Activated naive CD4-positive, alpha-beta T cell (primary cell): ENCODE measurements around the gene CHST12.

ENCODE experiments used
- DNase-seq, 4 experiments: peaks; one replicate each; lab custom pipeline; 2025; lab: John Stamatoyannopoulos, UW

Gene CHST12

DNA sequence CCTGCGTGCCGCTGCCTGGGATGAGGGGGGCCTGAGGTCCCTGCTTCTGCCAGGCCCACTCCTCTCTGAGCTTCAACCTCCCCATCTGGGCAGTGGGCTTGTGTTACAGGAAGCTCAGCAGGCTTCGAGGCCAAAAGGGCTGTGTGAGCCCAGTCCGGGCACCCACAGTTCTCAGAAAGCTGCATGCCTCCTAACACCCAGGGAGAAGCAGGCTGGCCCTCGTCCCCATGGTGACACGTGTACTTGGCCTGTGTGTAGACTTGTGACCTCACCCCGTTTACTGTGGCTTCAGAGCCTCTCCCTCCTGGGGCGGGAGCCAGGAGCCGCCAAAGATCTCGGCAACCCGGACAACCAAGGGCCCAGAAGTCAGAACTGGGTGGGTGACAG lies 75.0 kb downstream of the CHST12 start:
- DNase-seq = no peak

DNA sequence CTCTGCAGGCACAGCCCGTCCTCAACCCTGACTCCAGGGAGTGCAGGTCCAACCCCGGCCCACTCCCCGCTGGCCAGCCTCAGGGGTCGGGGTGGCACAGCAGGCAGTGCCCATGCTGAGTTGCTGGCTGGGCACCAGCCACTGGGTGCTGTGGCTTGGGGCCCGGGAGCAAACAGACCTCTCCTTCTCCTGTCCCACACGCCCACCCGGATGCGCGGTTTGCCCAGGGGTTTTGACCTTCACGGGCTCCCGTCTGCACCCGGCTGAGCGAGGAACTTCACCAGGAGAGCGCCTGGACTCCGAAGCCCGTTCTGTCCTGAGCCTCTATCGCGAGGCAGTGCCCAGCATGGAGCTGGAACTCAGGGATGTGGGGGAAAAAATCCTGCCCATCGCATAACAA lies 75.4 kb downstream of the CHST12 start:
- DNase-seq = no peak

DNA sequence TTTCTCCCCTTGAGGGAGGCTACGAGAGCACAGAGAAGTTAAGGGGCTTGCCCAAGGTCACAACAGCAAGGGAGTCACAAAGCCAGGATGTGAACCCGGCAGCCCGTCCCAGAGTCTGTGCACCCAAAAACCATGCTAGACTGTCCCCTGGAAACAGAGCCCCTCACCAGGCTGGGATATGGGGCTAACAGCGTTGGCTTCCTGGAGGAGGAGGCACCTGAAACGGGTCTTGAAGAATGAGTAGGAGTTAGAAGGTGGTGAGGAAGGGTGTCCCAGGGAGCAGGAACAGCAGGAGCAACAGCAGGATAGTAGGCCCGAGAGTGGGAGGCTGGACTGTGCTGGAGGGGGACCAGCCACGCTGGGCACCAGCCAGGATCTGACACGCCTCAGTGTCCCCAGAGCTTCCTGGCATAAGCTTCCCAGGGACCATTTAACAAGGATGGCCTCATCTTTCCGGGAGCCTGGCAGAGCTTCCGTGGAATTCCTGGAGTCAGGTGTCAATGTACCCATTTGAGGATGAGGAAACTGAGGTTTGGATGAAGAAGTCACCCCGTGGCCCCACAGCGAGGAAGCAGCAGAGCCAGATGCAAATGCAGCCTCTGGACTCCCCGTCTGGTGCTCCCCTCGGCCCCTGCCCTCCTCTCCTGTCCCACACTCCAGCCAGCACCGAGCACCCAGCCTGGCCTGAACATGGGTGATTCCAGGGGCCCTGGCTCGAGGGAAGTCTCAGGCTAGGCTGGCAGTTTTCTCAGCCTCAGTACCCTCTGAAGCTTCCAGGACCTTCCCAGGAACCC lies 76.1 kb downstream of the CHST12 start:
- no peak for DNase-seq

DNA sequence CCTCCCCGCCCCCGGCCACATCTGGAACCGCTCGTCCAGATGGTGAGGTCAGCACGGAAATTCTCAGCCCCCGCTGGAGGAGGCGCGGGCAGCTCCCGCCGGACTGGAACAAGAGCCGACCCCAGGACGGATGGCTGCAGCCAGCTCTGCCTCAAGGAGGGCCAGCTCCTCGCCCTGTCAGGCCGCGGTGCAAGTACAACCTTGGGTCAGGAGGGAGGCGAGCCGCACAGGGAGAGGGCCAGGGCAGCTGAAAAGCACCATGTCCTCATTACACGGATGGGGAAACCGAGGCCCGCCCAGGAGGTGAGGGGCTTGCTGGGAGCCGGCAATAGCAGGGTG lies 76.6 kb downstream of the CHST12 start:
- no peak for DNase-seq

DNA sequence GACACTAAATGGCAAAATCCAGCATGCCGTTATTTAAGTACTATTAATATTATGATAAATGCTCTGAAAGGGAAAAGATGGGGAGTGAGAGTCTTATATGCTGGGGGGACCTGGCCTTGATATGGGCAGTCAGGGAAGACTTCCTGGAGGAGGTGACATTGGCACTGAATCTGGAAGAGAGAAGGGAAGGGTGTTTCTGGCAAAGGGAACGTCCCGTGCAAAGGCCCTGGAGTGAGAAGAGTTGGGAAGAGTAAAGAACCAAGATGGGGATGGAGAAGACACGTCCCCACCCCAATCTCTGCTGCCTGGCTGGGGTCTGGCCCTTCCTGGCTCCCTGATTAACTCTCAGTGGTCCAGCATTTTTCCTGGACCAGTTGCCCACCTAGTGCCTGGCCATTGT lies 77.8 kb downstream of the CHST12 start:
- DNase-seq = no peak

DNA sequence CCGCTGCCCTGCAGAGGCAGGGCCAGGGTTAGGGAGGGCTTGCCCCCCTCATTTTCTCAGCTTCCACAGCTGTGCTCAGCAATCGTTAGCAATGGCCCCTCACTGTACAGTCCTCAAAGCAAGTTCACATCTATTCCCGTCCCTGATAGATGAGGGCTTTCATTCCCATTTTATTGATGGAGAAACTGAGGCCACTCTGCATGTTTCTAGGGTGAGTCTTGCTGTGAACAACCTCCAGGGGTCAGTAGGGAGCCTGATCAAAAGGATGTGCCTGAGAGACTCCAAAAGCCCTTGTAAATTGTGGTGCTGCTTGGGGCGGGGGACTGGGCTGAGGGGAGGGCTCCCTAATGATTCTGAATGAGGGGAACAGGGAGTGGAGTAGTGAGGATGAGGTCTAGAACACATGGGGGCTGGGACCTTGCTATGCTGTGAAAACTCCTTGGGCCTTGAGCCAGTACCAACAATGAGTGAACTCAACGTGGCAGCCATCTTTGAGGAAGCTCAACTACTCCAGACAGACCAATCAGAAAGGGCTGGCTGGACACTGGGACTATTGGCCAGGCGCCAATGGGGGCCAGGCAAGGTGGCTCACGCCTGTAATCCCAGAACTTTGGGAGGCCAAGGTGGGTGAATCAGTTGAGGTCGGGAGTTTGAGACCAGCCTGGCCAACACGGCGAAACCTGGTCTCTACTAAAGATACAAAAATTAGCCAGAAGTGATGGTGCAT lies 79.5 kb downstream of the CHST12 start:
- no peak for DNase-seq

DNA sequence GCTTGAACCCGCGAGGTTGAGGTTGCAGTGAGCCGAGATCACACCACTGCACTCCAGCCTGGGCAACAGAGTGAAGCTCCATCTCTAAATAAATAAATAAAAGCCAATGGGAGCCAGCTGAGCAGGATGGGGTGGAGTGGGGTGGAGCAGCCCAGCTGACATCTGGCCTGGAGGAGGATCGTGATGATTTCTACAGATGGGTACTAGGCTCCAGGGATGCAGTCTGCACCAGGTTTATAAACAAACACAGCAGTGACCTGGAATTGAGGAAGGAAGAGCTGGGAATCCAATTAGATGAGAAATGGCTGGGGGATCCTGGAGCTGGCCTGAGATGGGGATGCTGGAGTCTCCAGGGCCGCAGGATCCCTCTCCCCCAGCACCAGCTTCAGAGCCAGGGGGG lies 80.1 kb downstream of the CHST12 start:
- DNase-seq = no peak

DNA sequence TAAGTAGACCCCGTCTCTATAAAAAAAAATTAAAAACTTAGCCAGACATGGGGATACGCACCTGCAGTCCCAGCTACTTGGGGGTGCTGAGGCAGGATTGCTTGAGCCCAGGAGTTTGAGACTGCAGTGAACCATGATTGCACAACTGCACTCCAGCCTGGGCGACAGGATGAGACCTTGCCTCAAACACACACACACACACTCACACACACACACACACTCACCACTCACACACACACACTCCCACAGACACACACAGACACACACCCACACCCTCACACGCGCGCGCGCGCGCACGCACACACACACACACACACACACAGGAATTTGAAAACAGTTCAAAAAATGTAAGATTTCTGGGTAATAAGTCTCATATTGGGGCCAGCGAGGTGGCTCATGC lies 81.5 kb downstream of the CHST12 start:
- DNase-seq = no peak

DNA sequence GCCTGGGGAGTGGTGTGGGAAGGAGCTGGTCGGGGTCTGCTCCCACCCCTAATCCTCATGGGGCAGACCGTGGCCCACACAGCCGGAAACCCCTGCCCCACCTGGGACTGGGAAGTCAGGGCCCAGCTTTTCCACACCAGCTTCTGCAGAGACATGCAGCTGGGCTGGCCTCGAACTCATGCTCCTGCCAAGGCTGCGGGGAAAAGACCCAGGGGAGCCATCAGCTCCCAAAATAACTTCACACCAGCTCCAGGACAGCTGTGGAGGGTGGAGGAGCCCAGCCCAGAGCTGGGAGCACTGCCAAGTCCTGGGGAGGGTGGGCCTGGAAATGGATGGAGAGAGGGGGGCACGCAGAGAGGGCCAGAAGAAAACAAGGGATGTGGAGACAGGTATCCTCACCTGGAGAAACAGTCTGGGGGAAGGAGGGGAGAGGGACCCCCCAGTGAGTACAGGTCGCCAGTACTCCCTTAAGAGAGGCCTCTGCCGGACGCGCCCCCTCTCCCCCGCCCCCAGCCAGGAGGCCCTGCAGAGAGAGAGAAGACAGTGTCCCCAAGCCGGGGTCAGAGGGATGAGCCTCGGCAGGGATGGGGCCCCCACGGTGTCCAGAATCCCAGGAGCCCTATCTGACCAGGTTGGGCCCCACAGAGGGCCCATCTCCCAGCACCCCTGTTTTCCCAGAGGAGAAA lies 84.3 kb downstream of the CHST12 start:
- DNase-seq = no peak

DNA sequence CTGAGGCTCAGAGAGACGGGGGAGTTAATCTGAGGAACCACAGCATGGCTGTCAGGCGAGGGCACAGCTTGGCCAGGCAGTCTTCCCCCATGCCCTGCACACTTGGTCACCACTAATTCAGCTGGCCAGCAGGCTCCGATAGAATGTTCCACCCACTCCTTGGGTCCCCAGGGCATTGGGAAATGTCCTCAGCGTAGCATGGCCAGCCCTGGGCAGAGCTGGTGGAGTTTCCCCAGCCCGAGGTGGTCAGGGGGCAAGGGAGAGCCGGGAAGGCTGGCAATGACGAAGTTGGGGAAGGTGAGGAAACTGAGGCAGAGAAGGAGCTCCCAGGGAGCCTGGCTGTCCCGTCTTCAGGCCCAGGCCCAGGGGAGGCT lies 84.8 kb downstream of the CHST12 start:
- DNase-seq = no peak

DNA sequence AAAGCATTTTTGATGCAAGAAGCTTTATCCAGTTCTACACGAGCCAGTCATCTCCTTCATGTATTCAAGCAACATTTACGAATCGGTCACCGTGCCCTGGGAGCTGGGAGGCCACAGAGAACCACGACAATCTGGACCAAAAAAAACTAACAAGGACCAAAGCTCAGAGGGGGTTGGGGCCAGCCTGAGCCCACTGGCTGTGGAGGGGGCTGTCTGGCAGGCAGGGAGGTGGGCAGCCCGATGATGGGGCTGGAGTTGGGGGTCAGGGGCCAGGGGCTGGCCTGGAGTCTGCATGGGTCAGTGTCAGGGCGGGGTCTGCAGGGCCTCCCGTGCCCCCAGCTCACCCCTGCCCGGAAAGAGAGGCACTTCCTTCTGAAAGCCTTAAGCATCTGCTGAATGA lies 85.3 kb downstream of the CHST12 start:
- no peak for DNase-seq

DNA sequence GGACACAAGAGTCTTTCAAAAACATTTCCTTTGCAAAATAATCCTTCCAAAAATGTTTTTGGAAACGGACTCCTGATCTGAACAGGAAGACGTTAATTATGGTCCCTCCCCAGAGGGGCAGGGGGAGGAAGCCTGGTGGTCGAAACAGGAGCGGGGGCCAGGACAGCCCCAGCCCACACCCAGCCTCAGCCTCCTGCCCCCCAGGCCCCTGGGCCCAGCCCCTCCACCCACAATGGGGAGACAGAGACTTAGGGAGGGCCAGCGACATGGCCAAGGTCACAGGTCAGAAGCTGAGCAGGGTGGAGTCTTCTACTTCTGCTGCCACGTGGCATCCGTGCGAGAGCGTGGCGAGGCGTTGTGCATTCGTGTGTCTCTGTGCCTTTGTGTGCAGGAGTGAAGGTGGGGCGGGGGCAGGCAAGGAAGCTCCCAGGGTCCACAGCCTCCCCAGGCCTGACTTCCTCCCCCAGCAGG lies 86.8 kb downstream of the CHST12 start:
- DNase-seq = no peak

DNA sequence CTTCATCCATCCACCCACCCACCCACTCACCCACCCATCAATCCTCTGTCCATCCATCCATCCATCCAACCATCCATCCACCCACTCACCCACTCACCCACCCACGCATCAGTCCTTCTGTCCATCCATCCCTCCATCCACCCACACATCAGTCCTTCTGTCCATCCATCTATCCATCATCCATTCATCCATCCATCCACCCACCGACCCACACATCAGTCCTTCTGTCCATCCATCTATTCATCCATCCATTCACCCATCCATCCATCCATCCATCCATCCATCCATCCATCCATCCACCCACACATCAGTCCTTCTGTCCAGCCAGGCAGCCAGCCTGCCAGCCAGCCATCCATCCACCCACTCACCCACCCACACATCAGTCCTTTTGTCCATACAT lies 88.6 kb downstream of the CHST12 start:
- no peak for DNase-seq

DNA sequence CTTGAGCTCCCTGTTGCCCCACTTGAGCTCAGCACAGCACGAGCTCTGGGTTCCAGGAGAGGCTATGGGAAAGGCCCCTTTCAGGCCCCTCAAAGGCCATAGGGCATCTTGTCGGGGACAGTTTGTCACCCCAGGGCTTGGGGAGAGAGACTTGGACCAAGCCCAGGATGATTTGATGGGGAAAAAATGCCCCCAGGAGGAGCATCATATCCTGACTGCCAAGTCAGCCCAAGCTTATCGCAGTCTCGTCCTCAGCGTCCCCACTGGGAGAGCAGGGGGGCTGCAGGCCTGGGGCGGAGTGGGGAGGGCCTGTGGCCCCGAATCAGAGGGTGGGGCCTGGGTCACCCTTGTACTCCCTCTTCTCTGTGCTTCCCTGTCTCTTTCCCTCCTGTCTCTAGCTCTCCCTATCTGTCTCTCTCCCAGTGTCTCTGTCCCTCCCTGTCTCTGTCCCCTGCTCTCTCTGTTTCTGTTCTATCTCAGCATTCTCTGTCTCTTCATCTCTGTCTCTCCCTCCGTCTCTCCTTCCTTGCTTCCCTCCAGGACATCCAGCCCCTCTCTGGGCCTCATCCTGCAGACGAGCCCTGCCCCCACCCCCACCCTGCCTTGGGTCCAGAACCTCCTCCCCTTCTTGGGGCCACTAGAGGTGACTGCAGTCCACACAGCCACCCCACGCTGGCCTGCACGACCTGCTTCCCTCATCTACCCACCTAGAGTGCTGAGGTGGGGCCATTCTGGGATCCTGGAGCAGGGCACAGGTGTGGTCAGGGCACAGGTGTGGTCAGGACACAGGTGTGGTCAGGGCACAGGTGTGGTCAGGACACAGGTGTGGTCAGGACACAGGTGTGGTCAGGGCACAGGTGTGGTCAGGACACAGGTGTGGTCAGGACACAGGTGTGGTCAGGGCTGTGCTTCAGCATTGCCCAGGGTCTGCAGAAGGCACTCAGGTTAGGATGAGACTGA lies 90.1 kb downstream of the CHST12 start:
- DNase-seq = no peak

DNA sequence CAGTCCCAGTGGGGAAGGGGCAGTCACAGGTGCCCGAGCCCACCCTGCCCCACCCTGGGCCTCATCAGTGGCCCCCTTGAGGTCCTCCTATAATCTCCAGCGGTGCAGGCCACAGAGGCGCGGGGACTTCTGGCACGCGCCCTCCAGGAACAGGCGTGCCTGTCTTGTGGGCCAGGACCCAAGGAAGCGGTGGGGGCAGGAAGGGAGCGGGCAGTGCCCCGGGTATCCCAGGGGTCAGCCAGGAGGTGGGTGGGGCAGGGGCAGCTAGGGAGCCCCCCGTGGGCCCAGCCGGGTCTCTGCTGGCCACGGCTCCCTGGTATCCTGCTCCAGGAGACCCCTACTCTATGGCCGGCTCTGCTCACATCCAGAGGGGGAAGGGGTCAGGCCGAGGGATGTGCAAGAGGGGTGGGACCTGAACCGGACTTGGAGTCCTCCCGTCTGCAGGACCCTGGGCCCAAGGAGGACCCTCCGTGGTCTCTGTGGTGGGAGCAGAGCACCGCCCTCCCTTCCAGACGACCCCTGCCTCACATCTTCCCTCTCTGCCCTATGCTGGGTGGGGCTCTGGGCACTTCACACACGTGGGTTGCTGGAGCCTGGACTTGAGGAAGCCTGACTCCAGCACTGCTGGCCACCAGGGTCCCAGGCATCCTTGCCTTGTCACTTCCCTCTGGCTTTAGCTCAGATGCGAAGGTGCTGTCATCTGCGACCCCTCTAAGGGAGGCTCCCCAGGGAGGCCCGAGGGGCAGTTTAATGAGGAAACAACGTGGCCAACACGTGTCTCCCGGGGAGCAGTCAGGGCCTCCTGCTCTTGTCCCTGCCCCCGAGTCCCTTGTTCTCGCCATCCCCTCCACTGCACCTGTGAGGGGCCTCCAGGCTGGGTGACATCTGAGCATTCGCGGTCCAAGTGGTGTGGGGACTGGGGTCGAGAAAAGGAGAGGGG lies 91.0 kb downstream of the CHST12 start:
- no peak for DNase-seq

DNA sequence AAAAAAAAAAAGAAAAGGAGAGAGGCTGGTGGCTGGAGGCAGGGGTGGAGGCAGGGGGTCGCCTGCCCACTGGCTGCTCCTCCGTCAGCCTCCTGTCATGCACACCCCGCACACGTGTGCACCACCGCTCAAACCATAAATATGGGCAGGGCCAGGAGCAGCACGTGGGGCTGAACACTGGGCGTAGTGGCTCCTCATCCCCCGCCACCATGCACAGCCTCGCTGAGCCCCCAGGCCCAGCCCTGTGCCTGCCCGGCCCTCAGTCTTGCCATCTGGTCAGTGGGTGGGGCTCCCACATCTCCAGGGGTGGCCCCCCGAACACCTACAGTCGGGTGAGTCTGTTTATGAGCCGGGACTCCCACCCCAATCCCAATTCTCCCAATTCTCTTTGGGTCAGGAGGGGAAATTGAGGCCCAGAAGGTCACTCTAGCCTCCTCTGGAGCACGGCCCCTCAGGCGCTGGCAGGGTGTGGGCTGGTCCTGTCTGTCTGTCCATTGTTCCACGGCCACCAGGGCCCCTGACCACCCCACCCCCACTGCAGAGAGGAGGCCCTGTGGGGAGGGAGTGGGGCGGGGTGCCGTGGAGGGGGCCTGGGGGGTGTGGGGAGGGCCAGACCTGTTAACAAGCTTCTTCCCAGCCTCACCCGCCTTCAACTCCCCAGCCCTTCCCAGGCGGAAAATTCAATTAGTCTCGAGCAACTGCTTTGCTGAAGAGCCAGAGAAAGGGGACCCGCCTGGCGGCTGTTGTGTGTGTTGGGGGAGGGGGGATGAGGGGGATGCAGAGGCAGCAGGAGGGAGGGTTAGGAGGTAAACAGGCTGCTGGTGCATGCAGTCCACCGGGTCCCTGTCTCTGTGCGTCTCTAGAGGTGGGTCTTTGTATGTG lies 92.2 kb downstream of the CHST12 start:
- no peak for DNase-seq

DNA sequence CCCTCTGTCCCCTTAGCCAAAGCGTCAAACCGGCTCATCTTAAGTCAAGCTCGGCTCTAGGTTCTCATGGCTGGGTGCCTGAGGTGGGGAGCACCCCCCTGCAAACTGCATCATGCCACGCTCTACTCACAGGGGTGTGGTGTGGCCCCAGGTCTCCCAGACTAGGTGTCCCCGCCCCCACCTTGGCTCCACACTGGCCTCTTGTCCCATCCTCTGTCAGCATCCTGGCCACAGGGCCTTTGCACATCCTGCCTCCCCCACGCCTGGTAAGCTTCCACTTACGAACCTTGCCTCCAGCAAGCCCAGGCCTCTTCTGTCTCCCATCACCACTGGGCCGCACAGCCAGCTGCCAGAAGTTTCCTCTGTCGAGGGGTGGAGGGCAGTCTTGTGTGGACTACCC lies 93.0 kb downstream of the CHST12 start:
- DNase-seq = no peak

DNA sequence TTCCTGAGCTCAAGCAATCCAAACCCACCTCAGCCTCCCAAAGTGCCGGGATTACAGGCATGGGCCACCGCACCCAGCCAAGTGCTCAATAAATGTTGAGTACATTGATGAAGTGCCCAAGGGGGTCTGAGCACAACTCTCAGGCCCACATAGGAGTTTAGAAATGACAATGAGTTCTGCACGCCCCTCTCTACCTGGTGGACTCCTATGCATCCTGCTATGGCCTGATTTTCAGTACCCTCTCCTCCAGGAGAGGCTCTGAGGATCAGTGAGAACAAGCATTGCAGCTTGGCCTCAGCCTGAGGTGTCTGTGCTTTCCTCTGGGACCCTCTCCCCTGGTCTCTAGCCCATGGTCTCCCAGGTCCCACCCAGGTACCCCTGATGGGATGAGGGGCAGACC lies 93.7 kb downstream of the CHST12 start:
- no peak for DNase-seq

DNA sequence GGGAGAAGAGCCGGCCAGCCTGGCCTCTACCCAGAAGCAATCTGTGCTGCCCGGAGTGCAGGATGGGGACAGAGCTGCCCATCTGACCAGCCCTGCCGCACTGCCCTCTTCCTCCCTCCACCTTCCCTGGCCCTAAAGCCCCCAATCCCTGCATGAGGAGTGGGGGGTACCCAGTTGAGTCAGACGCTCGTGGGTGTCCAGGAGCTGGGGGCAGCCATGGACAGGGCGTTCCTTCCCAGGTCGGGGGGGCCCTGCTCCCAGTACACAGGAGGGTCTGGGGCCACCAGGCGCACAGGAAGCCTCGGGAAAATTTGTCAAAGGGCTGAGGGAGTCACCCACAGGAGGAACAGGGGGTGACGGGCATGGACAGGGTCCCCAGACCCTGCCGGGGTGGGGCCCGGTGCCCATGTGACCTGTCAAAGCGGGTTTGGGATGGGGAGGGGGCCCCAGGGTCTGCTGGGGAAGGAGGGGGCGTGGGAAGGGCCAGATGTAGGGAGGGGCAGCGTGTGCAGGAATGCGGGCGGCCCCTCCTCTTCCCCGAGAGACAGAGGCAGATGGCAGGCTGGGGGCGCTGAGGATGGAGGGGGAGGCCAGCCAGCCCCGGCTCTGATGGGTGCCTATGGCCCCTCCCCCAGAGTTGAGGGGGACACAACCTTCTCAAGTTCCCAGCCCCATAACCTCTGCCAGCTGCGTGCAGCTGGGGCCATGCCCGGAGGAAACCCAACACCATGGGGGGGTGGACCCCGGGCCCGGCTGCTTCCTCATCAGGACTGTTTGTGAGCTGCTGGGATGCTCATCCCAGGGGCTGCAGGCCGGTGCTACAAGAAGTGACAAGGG lies 94.3 kb downstream of the CHST12 start:
- DNase-seq = no peak
